Urothelium cell line (cell line): ENCODE results near the gene MELTF.
A peak's percentile ranks its signal among the peaks of the same experiment; 100 is the strongest.
"Not testable (repeated sequence)": the region's sequence is repeated elsewhere in the genome, so short reads cannot be mapped to it uniquely, and the experiment has no call there.

Experiments
- DNase-seq: peaks from one replicate; pipeline ENCODE4 v3.0.0; 2011; ENCODE audit warnings: low spot score, mixed read lengths
- FAIRE-seq: peaks from 2 replicates; lab custom pipeline; 2011; peaks lifted over from hg19 to GRCh38; lab: Jason Lieb, UNC

Gene MELTF

DNA sequence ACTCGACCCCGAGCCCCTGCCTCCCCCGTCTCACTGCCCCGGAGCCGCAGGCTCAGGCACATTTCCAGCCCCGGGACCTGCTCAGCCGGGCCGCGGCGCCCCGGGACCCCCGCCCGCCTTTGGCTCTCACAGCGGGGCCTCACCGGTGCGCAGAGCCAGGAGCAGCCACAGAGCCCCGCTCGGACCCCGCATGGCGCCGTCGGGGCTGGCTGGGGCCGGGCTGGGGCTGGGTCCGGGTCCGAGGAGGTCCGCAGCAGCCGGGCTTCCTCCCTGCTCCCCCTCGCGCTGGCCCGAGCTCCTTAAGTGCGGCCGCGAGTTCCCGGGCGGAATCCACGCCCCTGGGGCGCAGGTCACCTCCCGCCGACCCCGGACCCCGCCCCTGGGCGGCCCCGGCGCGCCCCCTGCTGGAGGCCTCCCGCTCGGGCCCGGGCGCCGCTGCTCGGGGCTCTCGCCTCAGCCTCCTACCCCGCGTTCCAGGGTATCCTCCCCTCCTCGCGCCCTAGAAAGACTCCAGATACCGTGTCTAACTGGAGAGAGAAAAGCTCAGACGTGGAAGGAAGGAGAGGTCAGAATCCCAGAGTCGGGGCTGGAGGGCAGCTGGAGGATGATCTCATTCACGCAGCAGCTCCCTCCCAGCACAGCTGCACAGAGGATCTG lies at the start of gene MELTF:
Gene MELTF, minus strand, starts transcription at position 307 of the 657 bp plus-strand sequence. Its CDS starts 115 bp downstream, at position 192.
- peak; percentile 94 for DNase-seq
- no peak for FAIRE-seq

GRCh38 chr3:197076415-197076814 lies 46.8 kb upstream of the MELTF start:
- no peak for FAIRE-seq
- DNase-seq = no peak

DNA sequence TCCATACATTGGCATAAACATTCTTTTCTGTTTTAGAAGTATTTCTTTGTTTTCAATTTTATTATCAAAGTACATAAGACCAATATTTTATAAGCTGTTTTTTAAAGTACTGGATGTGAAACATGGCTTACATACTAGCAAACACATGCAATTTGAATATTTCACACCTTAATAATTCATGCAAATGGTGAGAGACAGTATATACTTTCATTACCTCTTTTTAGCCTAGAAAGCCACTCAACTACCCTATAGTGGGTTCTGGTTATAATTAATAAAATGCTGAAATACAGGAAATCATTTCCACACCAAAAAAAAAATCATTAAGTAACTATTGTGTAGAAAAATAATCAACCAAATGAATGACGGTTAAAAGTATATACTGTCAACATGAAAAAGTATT lies 38.5 kb upstream of the MELTF start:
- FAIRE-seq (no peak), DNase-seq (no peak)

GRCh38 chr3:197064771-197065170 lies 35.2 kb upstream of the MELTF start:
- no peak for FAIRE-seq

DNA sequence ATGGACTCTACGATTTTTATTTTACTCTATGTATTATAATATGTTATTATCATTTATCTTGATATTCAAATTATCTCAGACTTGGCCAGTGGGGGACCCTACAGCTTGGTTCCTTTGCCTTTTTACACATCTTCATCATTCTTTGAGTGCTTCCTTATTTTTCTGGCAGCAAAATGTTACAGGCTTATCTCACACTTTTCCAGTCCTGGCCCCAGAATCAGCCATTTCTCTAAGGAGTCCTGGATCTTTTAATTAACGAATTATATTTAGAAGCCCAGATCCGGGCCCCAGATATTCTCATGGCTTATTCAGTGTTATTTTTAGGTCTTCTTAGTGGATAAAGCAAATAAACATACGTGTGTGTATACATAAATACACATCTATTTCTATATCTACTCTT lies 32.8 kb upstream of the MELTF start:
- DNase-seq (no peak), FAIRE-seq (no peak)

More at GRCh38 chr3:197064771-197065170, 35.2 kb upstream of the MELTF start:
- DNase-seq = no peak

DNA sequence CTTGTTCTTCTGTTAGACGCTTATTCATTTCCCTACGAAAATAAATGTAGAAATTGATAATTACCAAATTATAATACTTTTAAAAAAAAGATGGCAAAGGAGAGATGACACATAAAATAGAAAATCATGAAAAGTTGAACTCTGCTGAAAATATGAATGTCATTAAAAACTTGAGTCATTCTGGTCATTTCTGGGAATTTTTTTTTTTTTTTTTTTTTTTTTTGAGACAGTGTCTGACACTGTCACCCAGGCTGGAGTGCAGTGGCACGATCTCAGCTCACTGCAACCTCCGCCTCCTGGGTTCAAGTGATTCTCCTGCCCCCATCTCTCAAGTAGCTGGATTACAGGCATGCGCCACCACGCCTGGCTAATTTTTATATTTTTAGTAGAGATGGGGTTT lies 22.0 kb upstream of the MELTF start:
- DNase-seq, FAIRE-seq: not testable (repeated sequence)

DNA sequence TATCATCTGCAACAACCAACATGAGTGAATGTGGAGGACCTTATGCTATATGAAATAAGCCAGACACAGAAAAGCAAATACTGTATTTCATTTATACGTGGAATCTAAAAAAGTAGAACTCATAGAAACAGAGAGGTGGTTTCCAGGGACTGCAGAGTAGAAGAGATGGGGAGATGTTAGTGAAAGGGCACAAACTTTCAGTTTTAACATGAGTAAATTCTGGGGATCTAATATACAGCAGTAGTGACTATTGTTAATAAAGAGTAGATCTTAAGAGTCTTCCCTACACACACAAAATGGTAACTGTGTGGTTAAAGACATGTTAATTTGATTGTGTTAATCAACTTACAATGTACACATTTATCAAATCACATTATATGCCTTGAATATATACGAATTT lies 20.9 kb upstream of the MELTF start:
- FAIRE-seq (no peak), DNase-seq (no peak)

DNA sequence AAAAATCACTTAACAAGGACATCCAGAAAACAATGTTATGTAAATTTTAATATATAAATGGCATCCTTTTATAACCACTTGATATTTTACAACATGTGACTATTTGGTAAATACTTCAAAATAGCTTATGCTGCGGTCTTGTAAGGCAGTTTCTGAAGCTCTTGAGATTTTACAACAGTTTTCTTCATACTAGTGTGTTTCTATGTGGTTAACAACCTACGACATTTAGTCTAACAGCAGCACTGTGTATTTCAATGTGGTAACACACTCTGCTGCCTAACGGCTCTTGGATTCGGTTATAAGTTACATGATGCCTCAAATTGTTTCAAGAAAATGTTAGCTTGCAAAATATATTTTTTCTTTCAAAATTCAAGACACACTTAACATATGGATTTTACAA lies 12.9 kb upstream of the MELTF start:
- no peak for DNase-seq
- no peak for FAIRE-seq

GRCh38 chr3:197041875-197042488 lies 12.4 kb upstream of the MELTF start:
- DNase-seq = no peak
- FAIRE-seq = no peak

DNA sequence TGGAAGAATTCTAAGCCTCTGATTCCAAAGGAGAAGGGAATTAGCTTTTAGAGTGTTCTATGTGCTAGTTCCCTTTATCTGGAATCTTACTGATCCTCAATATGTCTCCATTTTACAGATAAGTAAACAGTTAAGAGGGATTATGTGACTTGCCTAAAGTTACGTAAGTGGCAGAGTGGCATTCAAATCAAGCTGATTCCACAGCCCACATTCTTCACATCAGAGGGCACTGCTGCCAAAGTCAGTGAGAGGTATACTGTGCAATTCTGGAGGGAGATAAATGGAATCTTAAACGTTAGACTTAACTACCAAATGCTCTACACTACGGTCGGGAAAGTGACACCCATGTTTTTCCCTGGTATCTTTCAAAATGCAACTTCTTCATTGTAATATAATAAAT lies 11.0 kb upstream of the MELTF start:
- FAIRE-seq = no peak

GRCh38 chr3:197038679-197039462 lies 9.3 kb upstream of the MELTF start:
- DNase-seq = no peak
- no peak for FAIRE-seq

More for the DNA sequence above, 11.0 kb upstream of the MELTF start:
- DNase-seq = no peak

DNA sequence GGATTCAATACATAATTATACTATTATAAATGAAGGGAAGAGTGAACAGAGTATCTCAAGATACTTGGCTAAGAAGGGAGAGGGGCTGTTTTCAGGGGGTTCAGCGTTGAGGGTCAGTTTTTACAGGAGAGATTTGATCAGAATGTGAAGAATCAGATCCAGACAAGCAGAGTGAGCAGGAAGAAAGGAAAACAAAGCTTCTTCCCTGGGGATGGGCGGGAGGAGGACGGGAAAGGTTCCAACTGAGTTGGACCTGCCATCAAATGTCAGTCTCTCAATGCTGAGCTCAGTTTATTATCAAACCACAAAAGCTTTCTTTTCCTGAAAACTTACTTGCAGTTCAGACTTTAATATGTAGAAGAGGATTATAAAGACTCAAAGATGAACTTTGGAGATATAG lies 6.0 kb upstream of the MELTF start:
- FAIRE-seq (no peak), DNase-seq (no peak)

- not testable (repeated sequence) for FAIRE-seq, DNase-seq
Observed at GRCh38 chr3:197034778-197035177, 5.2 kb upstream of the MELTF start.

- FAIRE-seq = peak; percentile 68
Observed at GRCh38 chr3:197033764-197034163, 4.1 kb upstream of the MELTF start.

DNA sequence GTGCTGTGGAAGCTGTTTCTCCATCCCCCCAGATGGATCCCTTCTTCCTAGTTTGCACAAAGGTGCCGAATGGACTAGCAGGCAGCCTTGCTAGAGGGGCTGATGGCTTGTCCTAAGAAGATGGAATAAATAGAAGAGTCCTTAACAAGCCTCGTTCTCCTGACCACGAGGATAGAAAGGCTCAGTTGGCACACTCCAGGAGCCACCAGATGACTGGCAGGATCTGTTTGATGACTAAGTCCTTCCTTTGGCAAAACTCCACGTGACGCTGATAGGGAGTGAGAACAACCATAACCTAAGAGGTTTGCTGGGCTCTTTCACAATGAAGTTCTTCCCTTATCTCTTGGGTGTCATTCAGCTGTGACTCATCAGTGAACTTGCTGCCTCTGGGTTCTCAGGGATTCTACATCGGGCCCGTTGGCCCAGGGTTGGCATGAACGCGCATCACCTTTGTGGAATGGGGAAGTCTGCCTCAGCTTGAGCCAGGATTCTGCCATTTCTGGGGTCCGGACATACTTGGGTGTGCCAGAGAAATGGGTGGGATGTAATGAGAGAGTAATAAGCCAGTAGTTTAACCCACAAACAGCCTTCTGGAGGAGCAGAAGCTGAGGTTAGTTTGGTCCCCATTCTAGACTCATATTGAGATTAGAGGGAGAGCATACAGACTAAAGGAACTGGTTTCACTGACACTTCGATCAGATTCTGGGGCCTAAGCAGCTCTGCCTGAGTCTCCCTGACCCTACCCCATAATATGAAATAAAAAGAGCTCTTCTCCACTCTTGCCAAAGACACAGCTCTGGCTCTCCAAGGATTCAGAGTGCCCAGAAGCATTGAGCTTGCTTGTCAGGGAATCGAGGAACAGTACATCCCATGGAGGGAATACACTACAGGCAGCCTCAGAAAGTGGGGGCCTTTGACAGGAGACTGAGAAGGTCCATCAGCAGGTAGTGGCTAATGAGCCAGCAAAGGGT lies 2.0 kb upstream of the MELTF start:
- FAIRE-seq = no peak

More at GRCh38 chr3:197033764-197034163, 4.1 kb upstream of the MELTF start:
- DNase-seq = not testable (repeated sequence)

DNA sequence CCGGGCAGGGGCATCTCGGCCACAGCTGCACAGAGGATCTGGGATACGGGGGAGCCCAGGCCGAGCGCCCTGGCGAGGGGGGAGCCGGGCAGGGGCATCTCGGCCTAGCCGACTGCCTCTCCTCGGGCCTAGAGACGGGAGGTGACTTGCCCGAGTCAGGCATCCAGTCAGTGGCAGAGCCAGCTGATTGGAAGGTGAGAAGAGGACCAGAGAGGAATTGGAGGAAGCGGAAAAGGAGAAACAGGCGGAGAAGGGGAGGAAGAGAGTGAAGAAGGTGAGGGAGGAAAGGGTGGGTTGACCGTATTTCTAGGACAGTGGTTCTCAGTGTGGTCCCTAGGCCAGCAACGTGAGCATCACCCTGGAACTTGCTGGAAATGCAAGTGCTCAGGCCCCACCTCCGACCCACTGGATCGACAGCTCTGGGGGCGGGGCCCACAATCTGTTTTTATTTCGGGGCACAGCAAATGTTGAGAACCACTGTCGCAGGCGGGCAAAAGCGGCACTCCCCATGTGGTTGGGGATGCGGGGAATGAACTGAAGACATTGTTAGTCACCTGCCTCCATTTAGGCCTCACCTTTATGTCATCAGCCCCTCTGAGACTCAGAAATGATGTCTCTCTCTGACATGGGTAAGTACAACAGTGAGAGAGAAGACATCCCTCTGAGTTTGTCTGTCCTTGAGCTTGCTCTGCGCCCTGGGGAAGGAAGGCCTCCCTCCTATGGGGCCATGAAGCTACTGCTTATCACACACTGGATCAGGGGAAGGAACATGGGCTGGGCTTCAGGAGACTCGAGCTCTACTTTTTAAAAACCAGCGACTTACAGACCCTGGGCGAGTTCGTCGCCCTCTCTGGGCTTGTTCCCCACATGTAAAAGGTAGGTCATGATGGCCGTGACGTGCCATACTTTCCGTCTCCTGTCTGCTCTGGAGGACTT lies 1.0 kb upstream of the MELTF start:
- no peak for DNase-seq
- FAIRE-seq = no peak

More for the DNA sequence above, 2.0 kb upstream of the MELTF start:
- DNase-seq = peak; percentile 88

DNA sequence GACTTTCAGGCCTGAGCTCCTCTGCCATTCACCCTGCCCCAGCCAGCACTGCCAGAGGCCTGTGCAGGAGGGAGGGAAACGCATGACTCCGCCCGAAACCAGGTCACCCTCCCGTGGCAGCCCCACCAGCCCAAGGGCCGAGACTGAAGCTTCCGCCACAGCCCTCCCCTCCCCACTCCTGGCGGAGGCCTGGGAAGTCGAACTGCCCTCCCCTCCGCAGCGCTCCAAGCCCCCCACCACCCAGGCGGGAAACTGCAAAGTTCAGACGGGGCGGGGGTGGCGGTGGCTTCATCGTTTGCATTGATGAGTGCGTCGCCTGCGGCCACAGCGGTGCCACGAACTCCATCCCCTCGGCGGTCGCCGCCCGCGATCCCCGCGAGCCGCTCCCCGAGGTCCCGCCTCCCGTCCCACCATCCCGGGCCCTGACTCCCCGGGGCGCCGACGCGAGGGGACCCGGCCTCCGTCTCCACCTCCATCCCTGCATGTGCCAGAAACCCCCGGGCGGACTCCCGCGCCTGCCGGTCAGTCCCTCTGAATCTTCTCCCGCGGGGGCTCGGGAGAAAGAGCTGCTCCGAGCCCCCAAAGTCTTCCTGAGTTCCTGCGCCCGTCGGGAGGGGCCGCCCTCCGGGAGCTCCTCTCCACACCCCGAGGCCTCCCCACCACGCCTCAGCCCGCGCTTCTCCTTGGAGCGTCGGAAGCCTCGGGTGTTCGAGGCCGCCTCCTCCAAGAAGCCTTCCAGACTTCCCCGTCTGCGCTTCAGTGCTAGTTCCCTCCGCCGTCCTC lies 698 bp downstream of the MELTF start:
- peak; percentile 34 for DNase-seq
- FAIRE-seq = no peak

GRCh38 chr3:197027896-197028727 lies 1.5 kb downstream of the MELTF start:
- DNase-seq (peak; percentile 12), FAIRE-seq (no peak)
